IMR-90 (cell line): ENCODE measurements around the gene PYY. TPM values are rescaled to one million over a fixed set of nuclear protein-coding genes. Genes with fewer than 3 reads are reported as not detected.

Experiments used
- ATAC-seq: fragments of 200-7000 bp; cut with Tn5 transposase; 2 replicates; pipeline ENCODE4 v1.9.1; 2020; ENCODE audit warnings: low read depth, mild to moderate bottlenecking, moderate library complexity
- BruUV-seq: library from RNA; stranded (reverse); fragments of 400-500 nt; replicated peaks from 2 replicates; lab custom pipeline; 2021; lab: Mats Ljungman, UMichigan
- CTCF ChIA-PET: fragments of 300-600 bp; formaldehyde crosslinking; extraction: SDS; loops from one replicate; lab custom pipeline; 2021; ENCODE audit warnings: antibody characterized with exemption; lab: Yijun Ruan, JAX
- POLR2A ChIA-PET: fragments of 300-600 bp; sonication (Branson Sonifier 250); formaldehyde crosslinking; loops from one replicate; lab custom pipeline; 2022; ENCODE audit warnings: antibody characterized with exemption; ENCODE audit not compliant: unreplicated experiment; lab: Charles Lee
- DNase-seq: peaks from one replicate; pipeline ENCODE4 v3.0.0; 2013
- H2AFZ ChIP-seq: replicated peaks from 2 replicates; pipeline ENCODE3; 2013; ENCODE audit warnings: low read length, mild to moderate bottlenecking; ENCODE audit not compliant: poor library complexity
- H2AK5ac ChIP-seq: 2 replicates; pipeline ENCODE4 v1.6.1; 2013; ENCODE audit warnings: low read depth, low read length, inconsistent platforms
- H2AK9ac ChIP-seq: replicated peaks from 2 replicates; pipeline ENCODE3; 2013; ENCODE audit warnings: mild to moderate bottlenecking, low read depth, low read length, moderate library complexity; ENCODE audit not compliant: poor library complexity
- H2BK120ac ChIP-seq: 2 replicates; pipeline ENCODE4 v1.6.1; 2013; ENCODE audit warnings: low read depth, low read length, inconsistent platforms
- H2BK15ac ChIP-seq: 3 replicates; pipeline ENCODE4 v1.6.1; 2013; ENCODE audit warnings: low read depth, low read length, inconsistent platforms
- H2BK20ac ChIP-seq: 2 replicates; pipeline ENCODE4 v1.6.1; 2013; ENCODE audit warnings: low read depth, mild to moderate bottlenecking, inconsistent platforms, low read length, moderate library complexity
- H2BK5ac ChIP-seq: 2 replicates; pipeline ENCODE4 v1.6.1; 2013; ENCODE audit warnings: mild to moderate bottlenecking, low read depth, low read length, inconsistent platforms; ENCODE audit not compliant: poor library complexity, severe bottlenecking
- H3K14ac ChIP-seq: replicated peaks from 2 replicates; pipeline ENCODE4 v1.6.1; 2013; ENCODE audit warnings: low read depth, low read length, inconsistent platforms
- H3K18ac ChIP-seq: 2 replicates; pipeline ENCODE4 v1.6.1; 2013; ENCODE audit warnings: low read depth, low read length, control low read depth
- H3K23ac ChIP-seq: 2 replicates; pipeline ENCODE4 v1.6.1; 2013; ENCODE audit warnings: low read depth, low read length, inconsistent platforms
- H3K27ac ChIP-seq: 2 replicates; pipeline ENCODE4 v1.5.1; 2013; ENCODE audit warnings: mild to moderate bottlenecking, control low read depth, low read length; ENCODE audit not compliant: insufficient read depth
- H3K27me3 ChIP-seq: 2 replicates; pipeline ENCODE4 v1.6.1; 2013; ENCODE audit warnings: low read length; ENCODE audit not compliant: control insufficient read depth, insufficient read depth
- H3K36me3 ChIP-seq: 2 replicates; pipeline ENCODE4 v1.6.1; 2013; ENCODE audit warnings: low read length, mixed read lengths; ENCODE audit not compliant: control insufficient read depth, insufficient read depth
- H3K4ac ChIP-seq: 2 replicates; pipeline ENCODE4 v1.6.1; 2013; ENCODE audit warnings: low read depth, low read length, inconsistent platforms
- H3K4me1 ChIP-seq: 2 replicates; pipeline ENCODE4 v1.6.1; 2013; ENCODE audit warnings: low read length, mixed read lengths; ENCODE audit not compliant: control insufficient read depth, insufficient read depth
- H3K4me2 ChIP-seq: 2 replicates; pipeline ENCODE4 v1.6.1; 2013; ENCODE audit warnings: low read depth, mild to moderate bottlenecking, control low read depth, low read length, moderate library complexity
- H3K4me3 ChIP-seq: 2 replicates; pipeline ENCODE4 v1.5.1; 2013; ENCODE audit warnings: low read depth, mild to moderate bottlenecking, control low read depth, low read length, moderate library complexity; ENCODE audit not compliant: insufficient read depth
- H3K56ac ChIP-seq: 2 replicates; pipeline ENCODE4 v1.6.1; 2013; ENCODE audit warnings: low read length, inconsistent platforms; ENCODE audit not compliant: insufficient read depth; ENCODE audit errors: extremely low read depth
- H3K79me1 ChIP-seq, 2 experiments: 2 replicates each; pipeline ENCODE4 v1.6.1; 2013; ENCODE audit warnings: low read length in 2 of 2, inconsistent platforms in 1 of 2, low read depth in 1 of 2
- H3K9ac ChIP-seq: 2 replicates; pipeline ENCODE4 v1.6.1; 2013; ENCODE audit warnings: low read depth, low read length, control low read depth
- H3K9me1 ChIP-seq: 2 replicates; pipeline ENCODE4 v1.6.1; 2013; ENCODE audit warnings: low read length, inconsistent platforms; ENCODE audit not compliant: insufficient read depth
- H3K9me3 ChIP-seq: 2 replicates; pipeline ENCODE4 v1.6.1; 2013; ENCODE audit warnings: low read length; ENCODE audit not compliant: control insufficient read depth, insufficient read depth
- H4K20me1 ChIP-seq: 2 replicates; pipeline ENCODE4 v1.6.1; 2013; ENCODE audit warnings: low read length, inconsistent platforms; ENCODE audit not compliant: insufficient read depth
- H4K5ac ChIP-seq: 2 replicates; pipeline ENCODE4 v1.6.1; 2013; ENCODE audit warnings: mild to moderate bottlenecking, low read depth, low read length, control low read depth
- H4K8ac ChIP-seq, 2 experiments: 2 replicates each; pipeline ENCODE4 v1.6.1; 2013; ENCODE audit warnings: low read depth in 2 of 2, low read length in 2 of 2, control low read depth in 1 of 2, inconsistent platforms in 1 of 2
- H4K91ac ChIP-seq: 2 replicates; pipeline ENCODE4 v1.6.1; 2013; ENCODE audit warnings: low read depth, low read length, inconsistent platforms; ENCODE audit not compliant: insufficient read depth
- BHLHE40 ChIP-seq: fragments of 150-350 bp; IDR thresholded peaks from 2 replicates; pipeline ENCODE4 v1.6.1; 2016; ENCODE audit warnings: mild to moderate bottlenecking, low read depth, low read length
- CEBPB ChIP-seq: IDR thresholded peaks from 2 replicates; pipeline ENCODE4 v1.6.1; 2012; ENCODE audit warnings: low read depth, low read length, improper control_type of control experiment
- CHD1 ChIP-seq: IDR thresholded peaks from 2 replicates; pipeline ENCODE4 v1.6.1; 2012; ENCODE audit warnings: low read depth, low read length, improper control_type of control experiment
- CTCF ChIP-seq: conservative IDR thresholded peaks from 2 replicates; pipeline ENCODE4 v1.5.1; 2012; ENCODE audit warnings: mild to moderate bottlenecking, low read depth, low read length, improper control_type of control experiment
- ELK1 ChIP-seq: fragments of 150-350 bp; IDR thresholded peaks from 2 replicates; pipeline ENCODE4 v1.6.1; 2016; ENCODE audit warnings: low read depth, mild to moderate bottlenecking, low read length, moderate library complexity, borderline replicate concordance
- FOS ChIP-seq: fragments of 150-350 bp; IDR thresholded peaks from 2 replicates; pipeline ENCODE4 v1.6.1; 2016; ENCODE audit warnings: low read depth, low read length
- MAFK ChIP-seq: IDR thresholded peaks from 2 replicates; pipeline ENCODE4 v1.6.1; 2012; ENCODE audit warnings: low read depth, low read length, improper control_type of control experiment
- MAZ ChIP-seq: IDR thresholded peaks from 2 replicates; pipeline ENCODE4 v1.6.1; 2012; ENCODE audit warnings: low read depth, mild to moderate bottlenecking, low read length, improper control_type of control experiment, moderate library complexity, borderline replicate concordance
- MXI1 ChIP-seq: IDR thresholded peaks from 2 replicates; pipeline ENCODE4 v1.6.1; 2012; ENCODE audit warnings: low read depth, mild to moderate bottlenecking, low read length, moderate library complexity, borderline replicate concordance
- NFE2L2 ChIP-seq: fragments of 150-350 bp; IDR thresholded peaks from 2 replicates; pipeline ENCODE4 v1.6.1; 2016; ENCODE audit warnings: low read depth, mild to moderate bottlenecking, low read length
- POLR2A ChIP-seq: IDR thresholded peaks from 2 replicates; pipeline ENCODE4 v1.6.1; 2012; ENCODE audit warnings: mild to moderate bottlenecking, low read depth, low read length
- RAD21 ChIP-seq: IDR thresholded peaks from 2 replicates; pipeline ENCODE4 v1.6.1; 2012; ENCODE audit warnings: low read length, improper control_type of control experiment
- RCOR1 ChIP-seq: IDR thresholded peaks from 2 replicates; pipeline ENCODE4 v1.6.1; 2012; ENCODE audit warnings: mild to moderate bottlenecking, low read length, improper control_type of control experiment; ENCODE audit not compliant: insufficient replicate concordance
- RFX5 ChIP-seq: IDR thresholded peaks from 2 replicates; pipeline ENCODE4 v1.8.0; 2012; ENCODE audit warnings: low read depth, mild to moderate bottlenecking, low read length, moderate library complexity
- SMC3 ChIP-seq: fragments of 150-350 bp; IDR thresholded peaks from 2 replicates; pipeline ENCODE4 v1.6.1; 2016; ENCODE audit warnings: low read depth, mild to moderate bottlenecking, antibody characterized with exemption, low read length, moderate library complexity
- USF2 ChIP-seq: fragments of 150-350 bp; IDR thresholded peaks from 2 replicates; pipeline ENCODE4 v1.6.1; 2017; ENCODE audit warnings: mild to moderate bottlenecking, antibody characterized with exemption, low read length, low read depth
- WGBS, 2 experiments: methylation state at CpG; one replicate each; pipeline versions ENCODE4 v1.1.5 to v1.1.7; 2013; ENCODE audit warnings: missing lambda C conversion rate in 2 of 2; ENCODE audit not compliant: insufficient read length in 1 of 2; ENCODE audit errors: extremely low coverage in 2 of 2; 5-methylcytosine and 5-hydroxymethylcytosine counted together
- dilution Hi-C: fragments of 300-500 bp; cut with HindIII; formaldehyde crosslinking; loops from one replicate; pipeline ENCODE4 v1.14.3; 2018; ENCODE audit warnings: low sequenced_read_pairs; ENCODE audit not compliant: unreplicated experiment
- in situ Hi-C: fragments of 300-500 bp; cut with MboI; formaldehyde crosslinking; loops from 3 replicates; pipeline ENCODE4 v1.14.3; 2019; ENCODE audit warnings: low sequenced_read_pairs, inconsistent platforms, mixed read lengths
- intact Hi-C: fragments of 100-400 bp; cut with micrococcal nuclease; formaldehyde crosslinking; loops from 2 replicates; pipeline ENCODE4 v1.10.0; 2022
- polyA plus RNA-seq, 3 experiments: library from polyadenylated mRNA; depleted of rRNA; stranded (reverse); fragments of >200 nt; gene quantifications; 2 replicates each; pipeline ENCODE4 v1.2.3, GENCODE V29; 2012; ENCODE audit warnings: low replicate concordance in 1 of 3
- total RNA-seq: library from RNA; depleted of rRNA; stranded (reverse); fragments of >200 nt; gene quantifications from 2 replicates; pipeline ENCODE4 v1.2.3, GENCODE V29; 2012

The PYY gene
- total and polyA plus RNA-seq, 2 of the 4 experiments (the other 2 are of a cell fraction) = not detected

- ChIA-PET POLR2A (no interaction called here), CTCF (no interaction called here)
- H2AFZ ChIP-seq = no peak overlapping the region
- intact Hi-C loops (no loop called here), dilution Hi-C loops (no loop called here), in situ Hi-C loops (no loop called here)
- no peak overlapping the region for H3K56ac ChIP-seq
- no peak overlapping the region for H2AK5ac ChIP-seq
- H2BK20ac ChIP-seq = no peak overlapping the region
- DNase-seq (no peak), ATAC-seq (no peak)
- no peaks in the 10 kb centered on the region for H3K36me3 ChIP-seq
- no peak overlapping the region for H2BK5ac ChIP-seq
- H3K4me1 ChIP-seq = no peaks in the 10 kb centered on the region
- no peak overlapping the region for H3K4me3 ChIP-seq
- no peak overlapping the region for H2BK15ac ChIP-seq
- no peak overlapping the region for H3K23ac ChIP-seq
- H3K27me3 ChIP-seq = peaks cover 71% of the 10 kb centered on the region
- no TSS peak for BruUV-seq
- no peak overlapping the region for H3K9ac ChIP-seq
- WGBS, 2 experiments = 80% methylated on average over 1 of the region's 4 CpGs; no CpG with 5 or more reads in 1 of the 2 experiments
- H4K20me1 ChIP-seq = 0 out of 2 replicates have a peak, but pooled peaks cover 6% of the 10 kb centered on the region
- H3K27ac ChIP-seq = no peak overlapping the region
- no peak overlapping the region for H3K4me2 ChIP-seq
- H4K5ac ChIP-seq = no peak overlapping the region
- H3K79me1 ChIP-seq = no peaks in the 10 kb centered on the region
- no peak overlapping the region for H3K14ac ChIP-seq
- no peak overlapping the region for H4K8ac ChIP-seq
- H2AK9ac ChIP-seq = no peak overlapping the region
- H3K9me1 ChIP-seq = no peaks in the 10 kb centered on the region
- peaks cover 3% of the 10 kb centered on the region; the same call in 1 of the 2 replicates for H3K9me3 ChIP-seq
- no peak overlapping the region for H3K4ac ChIP-seq
- H3K18ac ChIP-seq = no peak overlapping the region
- no peak overlapping the region for H2BK120ac ChIP-seq
- no peak overlapping the region for H4K91ac ChIP-seq
- TF ChIP-seq NFE2L2 (no peak), ELK1 (no peak), MXI1 (no peak), POLR2A (no peak), SMC3 (no peak), USF2 (no peak), CHD1 (no peak), RAD21 (no peak), RCOR1 (no peak), RFX5 (no peak), BHLHE40 (no peak), MAFK (no peak), CEBPB (no peak), CTCF (no peak), MAZ (no peak), FOS (no peak)
Measured at GRCh38 chr17:43951750-43952149, 2.0 kb downstream of the PYY start.
